Adipocyte (in vitro differentiated cells): ENCODE data around the gene A4GNT.
"Not testable (repeated sequence)": the region's sequence is repeated elsewhere in the genome, so short reads cannot be mapped to it uniquely, and the experiment has no call there.

Source experiments
- DNase-seq: peaks from one replicate; pipeline ENCODE4 v3.0.0-alpha.2; 2015; ENCODE audit warnings: low read depth
- H3K27me3 ChIP-seq: replicated peaks from 2 replicates; pipeline ENCODE4 v1.7.0; 2013; ENCODE audit warnings: mild to moderate bottlenecking, low read length, moderate library complexity; ENCODE audit not compliant: control insufficient read depth, insufficient read depth
- H3K36me3 ChIP-seq: 2 replicates; pipeline ENCODE4 v1.7.0; 2013; ENCODE audit warnings: low read length, mild to moderate bottlenecking, moderate library complexity; ENCODE audit not compliant: control insufficient read depth, insufficient read depth, severe bottlenecking
- H3K4me1 ChIP-seq: 2 replicates; pipeline ENCODE4 v1.7.0; 2013; ENCODE audit warnings: mild to moderate bottlenecking, low read length, moderate library complexity; ENCODE audit not compliant: control insufficient read depth, insufficient read depth
- H3K4me3 ChIP-seq: 2 replicates; pipeline ENCODE4 v1.7.0; 2013; ENCODE audit warnings: mild to moderate bottlenecking, low read length, moderate library complexity
- H3K9ac ChIP-seq: 2 replicates; pipeline ENCODE4 v1.7.0; 2013; ENCODE audit warnings: mild to moderate bottlenecking, low read length, moderate library complexity
- H3K9me3 ChIP-seq: 2 replicates; pipeline ENCODE4 v1.7.0; 2013; ENCODE audit warnings: mild to moderate bottlenecking, low read length, moderate library complexity; ENCODE audit not compliant: control insufficient read depth

Gene A4GNT

DNA sequence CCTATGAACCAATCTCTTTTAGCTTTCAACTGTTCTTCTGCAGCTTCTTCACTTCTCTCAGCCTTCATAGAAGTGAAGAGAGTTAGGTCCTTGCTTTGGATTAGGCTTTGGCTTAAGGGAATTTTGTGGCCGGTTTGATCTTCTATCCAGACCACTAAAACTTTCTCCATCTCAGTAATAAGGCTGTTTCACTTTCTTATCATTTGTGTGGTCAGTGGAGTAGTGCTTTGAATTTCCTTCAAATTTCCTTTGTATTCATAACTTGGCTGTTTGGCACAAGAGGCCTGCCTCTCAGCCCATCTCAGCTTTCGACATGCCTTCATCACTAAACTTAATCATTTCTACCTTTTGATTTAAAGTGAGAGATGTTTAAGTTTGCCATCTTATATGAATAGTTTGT is 38.5 kb downstream of the A4GNT start:
- Histone ChIP-seq H3K9ac (no peak overlapping the region), H3K9me3 (no peaks in the 10 kb centered on the region), H3K36me3 (peaks cover 32% of the 10 kb centered on the region), H3K27me3 (no peaks in the 10 kb centered on the region), H3K4me3 (no peak overlapping the region), H3K4me1 (peaks cover 18% of the 10 kb centered on the region)
- no peak for DNase-seq

DNA sequence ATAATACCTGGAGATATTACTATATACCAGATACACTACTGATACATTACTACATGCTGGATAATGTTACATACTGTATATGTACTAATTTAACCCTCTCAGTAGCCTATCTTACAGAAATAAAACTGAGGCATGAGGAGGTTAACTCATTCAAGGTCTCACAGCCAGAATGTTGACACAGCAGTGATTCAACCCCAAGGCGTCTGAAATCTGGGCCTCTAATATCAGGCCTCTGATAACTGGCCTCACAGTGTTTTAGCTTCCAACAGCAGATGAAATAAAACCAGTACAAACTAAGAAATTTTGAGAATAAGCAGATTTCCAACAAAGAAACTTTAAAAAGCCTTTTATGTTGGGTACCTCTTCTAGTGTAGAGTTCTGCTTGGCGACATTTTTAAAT is 40.2 kb downstream of the A4GNT start:
- H3K4me1 ChIP-seq, result peaks cover 26% of the 10 kb centered on the region
- peaks cover 42% of the 10 kb centered on the region for H3K36me3 ChIP-seq
- peak; percentile 22 for DNase-seq
- H3K9me3 ChIP-seq, result peaks cover 4% of the 10 kb centered on the region
- no peak overlapping the region for H3K9ac ChIP-seq
- no peaks in the 10 kb centered on the region for H3K27me3 ChIP-seq
- H3K4me3 ChIP-seq, result no peak overlapping the region

- Histone ChIP-seq H3K36me3 (peaks cover 43% of the 10 kb centered on the region), H3K4me3 (no peak overlapping the region), H3K9me3 (peaks cover 4% of the 10 kb centered on the region)
Observed at GRCh38 chr3:138089091-138089490, 43.1 kb downstream of the A4GNT start.

DNA sequence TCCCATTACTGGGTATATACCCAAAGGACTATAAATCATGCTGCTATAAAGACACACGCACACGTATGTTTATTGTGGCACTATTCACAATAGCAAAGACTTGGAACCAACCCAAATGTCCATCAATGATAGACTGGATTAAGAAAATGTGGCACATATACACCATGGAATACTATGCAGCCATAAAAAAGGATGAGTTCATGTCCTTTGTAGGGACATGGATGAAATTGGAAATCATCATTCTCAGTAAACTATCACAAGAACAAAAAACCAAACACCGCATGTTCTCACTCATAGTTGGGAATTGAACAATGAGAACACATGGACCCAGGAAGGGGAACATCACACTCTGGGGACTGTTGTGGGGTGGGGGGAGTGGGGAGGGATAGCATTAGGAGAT is 46.4 kb downstream of the A4GNT start:
- peaks cover 46% of the 10 kb centered on the region for H3K4me1 ChIP-seq
- H3K36me3 ChIP-seq, result peaks cover 47% of the 10 kb centered on the region
- not testable (repeated sequence) for DNase-seq, H3K9ac ChIP-seq, H3K9me3 ChIP-seq, H3K27me3 ChIP-seq, H3K4me3 ChIP-seq

More at GRCh38 chr3:138089091-138089490, 43.1 kb downstream of the A4GNT start:
- H3K27me3 ChIP-seq, result no peaks in the 10 kb centered on the region
- H3K9ac ChIP-seq, result peak overlapping the region; percentile 20
- peak; percentile 88 for DNase-seq
- peaks cover 26% of the 10 kb centered on the region for H3K4me1 ChIP-seq

GRCh38 chr3:138084196-138084595 is 48.0 kb downstream of the A4GNT start:
- DNase-seq, result no peak
- peaks cover 49% of the 10 kb centered on the region for H3K4me1 ChIP-seq
- H3K9me3 ChIP-seq, result peaks cover 4% of the 10 kb centered on the region
- no peak overlapping the region for H3K4me3 ChIP-seq
- H3K9ac ChIP-seq, result no peak overlapping the region
- no peaks in the 10 kb centered on the region for H3K27me3 ChIP-seq
- H3K36me3 ChIP-seq, result peaks cover 42% of the 10 kb centered on the region

DNA sequence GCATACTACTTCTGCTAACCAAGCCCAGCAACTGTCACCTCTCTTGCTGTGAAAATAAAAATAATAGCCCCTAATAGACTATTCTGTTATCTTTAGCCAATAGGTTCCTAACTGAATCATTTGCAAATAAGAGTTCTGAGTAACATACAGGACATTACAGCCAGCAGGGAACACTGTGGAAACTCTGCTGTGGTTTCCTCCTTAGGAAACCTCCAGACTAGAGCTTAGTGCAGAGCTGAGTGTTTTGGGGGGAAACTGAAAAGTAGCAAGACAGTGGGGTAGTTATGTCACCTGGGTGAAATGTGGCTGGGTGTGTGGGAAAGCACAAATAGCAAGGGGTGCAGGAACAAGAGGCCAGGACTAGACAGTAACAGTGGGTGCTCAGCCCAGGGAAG is 49.2 kb downstream of the A4GNT start:
- no peak overlapping the region for H3K4me3 ChIP-seq
- H3K9ac ChIP-seq, result no peak overlapping the region
- DNase-seq, result no peak
- peaks cover 34% of the 10 kb centered on the region for H3K36me3 ChIP-seq
- peaks cover 4% of the 10 kb centered on the region for H3K9me3 ChIP-seq
- H3K4me1 ChIP-seq, result peaks cover 48% of the 10 kb centered on the region
- no peaks in the 10 kb centered on the region for H3K27me3 ChIP-seq

- Histone ChIP-seq H3K36me3 (peaks cover 29% of the 10 kb centered on the region), H3K4me1 (peaks cover 50% of the 10 kb centered on the region), H3K27me3 (no peaks in the 10 kb centered on the region), H3K9ac (peak overlapping the region; percentile 23), H3K4me3 (peak overlapping the region; percentile 60), H3K9me3 (no peaks in the 10 kb centered on the region)
- DNase-seq, result peak; percentile 55
Observed at GRCh38 chr3:138082085-138082991, 49.9 kb downstream of the A4GNT start.

GRCh38 chr3:138081371-138082084 is 50.7 kb downstream of the A4GNT start:
- Histone ChIP-seq H3K9me3 (no peaks in the 10 kb centered on the region), H3K9ac (no peak overlapping the region), H3K36me3 (peaks cover 29% of the 10 kb centered on the region), H3K4me1 (peaks cover 50% of the 10 kb centered on the region), H3K27me3 (no peaks in the 10 kb centered on the region), H3K4me3 (peak overlapping the region; percentile 60)
- no peak for DNase-seq

- no peaks in the 10 kb centered on the region for H3K9me3 ChIP-seq
- no peak overlapping the region for H3K4me3 ChIP-seq
- no peak overlapping the region for H3K9ac ChIP-seq
- H3K4me1 ChIP-seq, result peaks cover 50% of the 10 kb centered on the region
- DNase-seq, result no peak
- H3K36me3 ChIP-seq, result peaks cover 36% of the 10 kb centered on the region
- H3K27me3 ChIP-seq, result no peaks in the 10 kb centered on the region
Observed at GRCh38 chr3:138079901-138080300, 52.3 kb downstream of the A4GNT start.

- H3K9ac ChIP-seq, result no peak overlapping the region
- H3K9me3 ChIP-seq, result no peaks in the 10 kb centered on the region
- peaks cover 50% of the 10 kb centered on the region for H3K4me1 ChIP-seq
- no peak overlapping the region for H3K4me3 ChIP-seq
- peak; percentile 86 for DNase-seq
- no peaks in the 10 kb centered on the region for H3K27me3 ChIP-seq
- H3K36me3 ChIP-seq, result peaks cover 29% of the 10 kb centered on the region
Observed at GRCh38 chr3:138078901-138079344, 53.3 kb downstream of the A4GNT start.

DNA sequence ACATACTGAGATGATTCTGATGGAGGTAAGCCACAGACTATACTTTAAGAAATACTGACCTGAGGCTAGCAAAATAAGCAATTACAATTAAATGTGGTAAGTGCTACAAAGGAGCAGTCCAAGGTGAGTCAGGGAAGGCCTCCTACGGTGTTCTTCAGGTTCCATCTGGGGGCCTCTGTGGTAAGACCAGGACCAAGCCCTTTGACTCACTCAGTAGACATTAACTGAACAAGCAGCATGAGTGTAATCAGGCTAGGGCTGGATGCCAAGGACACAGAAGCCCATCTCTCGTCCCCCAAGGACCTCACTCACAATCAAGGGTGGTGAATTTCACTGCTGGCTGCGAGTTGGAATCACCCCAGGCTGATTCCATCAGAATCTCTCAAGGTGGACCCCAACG is 54.1 kb downstream of the A4GNT start:
- Histone ChIP-seq H3K27me3 (no peaks in the 10 kb centered on the region), H3K9ac (no peak overlapping the region), H3K36me3 (peaks cover 21% of the 10 kb centered on the region), H3K9me3 (no peaks in the 10 kb centered on the region), H3K4me1 (peaks cover 45% of the 10 kb centered on the region), H3K4me3 (no peak overlapping the region)
- DNase-seq, result no peak
